ENCODE data around the gene MYOZ2. TPM values are rescaled to one million over a fixed set of nuclear protein-coding genes. Genes with fewer than 3 reads are reported as not detected.

MYOZ2 gene
- total RNA-seq, 3 donors from 2014 or later (not counting 1 experiment from before 2014, with no cell fraction given) = not detected

DNA sequence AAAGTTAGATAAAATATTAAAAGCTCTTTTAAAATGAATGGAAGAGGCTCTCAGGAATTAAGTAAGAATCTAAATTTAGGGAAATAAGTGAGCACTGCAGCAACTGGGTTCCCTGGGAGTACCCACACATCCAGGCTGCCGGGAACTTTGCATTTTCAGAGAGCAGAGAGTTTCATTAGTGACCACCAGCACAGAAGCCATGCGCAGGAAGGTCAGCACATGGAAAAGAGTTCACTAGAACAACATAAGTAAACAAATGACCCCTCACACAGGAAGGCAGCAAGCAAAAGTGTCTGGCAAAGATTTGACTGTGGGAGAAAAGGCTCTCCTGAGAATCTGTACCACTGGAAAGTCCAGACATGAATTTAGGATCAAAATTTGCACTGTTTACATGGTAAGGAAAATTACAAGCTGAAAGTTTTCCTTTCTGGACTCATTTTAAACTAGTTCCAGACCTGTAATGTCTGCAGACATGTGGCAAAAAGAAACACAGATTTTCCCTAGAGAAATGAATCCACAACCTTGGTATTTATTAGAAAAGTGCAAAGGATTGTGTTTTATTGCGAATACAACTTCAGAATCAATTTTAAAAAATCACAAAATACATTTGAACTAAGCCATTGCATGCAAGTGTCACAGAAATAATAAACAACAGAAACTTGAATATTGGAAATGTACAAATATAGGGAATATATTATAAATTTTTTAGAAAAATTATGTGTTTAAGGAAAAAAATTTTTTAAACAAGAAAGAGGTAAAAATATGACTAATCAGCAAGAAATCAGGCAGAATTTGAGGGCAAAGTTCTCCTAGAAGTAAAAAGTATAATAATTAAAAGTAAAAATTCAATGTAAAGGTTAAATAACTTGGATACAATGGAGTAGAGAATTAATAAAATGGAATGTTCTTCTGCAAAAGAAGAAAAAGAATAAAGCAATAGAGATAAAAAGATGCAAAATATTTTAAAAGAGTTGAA lies 18.4 kb upstream of the MYOZ2 start:
- no peaks in the 10 kb centered on the region for H3K9me3 Mint-ChIP-seq
- H3K4me3 Mint-ChIP-seq = no peak overlapping the region
- Histone ChIP-seq H3K36me3 (ENCODE audit: control insufficient read depth, insufficient read depth, low read length) (no peaks in the 10 kb centered on the region), H3K9me3 (ENCODE audit: control insufficient read depth, insufficient read depth, low read length) (no peaks in the 10 kb centered on the region), H3K4me1 (ENCODE audit: control insufficient read depth, insufficient read depth, low read length) (no peaks in the 10 kb centered on the region), H3K27ac (ENCODE audit: low read length) (no peak overlapping the region), H3K27me3 (ENCODE audit: control insufficient read depth, insufficient read depth, low read length) (no peaks in the 10 kb centered on the region), H3K4me3 (ENCODE audit: low read length) (no peak overlapping the region)
- TF ChIP-seq, protein P1, sequence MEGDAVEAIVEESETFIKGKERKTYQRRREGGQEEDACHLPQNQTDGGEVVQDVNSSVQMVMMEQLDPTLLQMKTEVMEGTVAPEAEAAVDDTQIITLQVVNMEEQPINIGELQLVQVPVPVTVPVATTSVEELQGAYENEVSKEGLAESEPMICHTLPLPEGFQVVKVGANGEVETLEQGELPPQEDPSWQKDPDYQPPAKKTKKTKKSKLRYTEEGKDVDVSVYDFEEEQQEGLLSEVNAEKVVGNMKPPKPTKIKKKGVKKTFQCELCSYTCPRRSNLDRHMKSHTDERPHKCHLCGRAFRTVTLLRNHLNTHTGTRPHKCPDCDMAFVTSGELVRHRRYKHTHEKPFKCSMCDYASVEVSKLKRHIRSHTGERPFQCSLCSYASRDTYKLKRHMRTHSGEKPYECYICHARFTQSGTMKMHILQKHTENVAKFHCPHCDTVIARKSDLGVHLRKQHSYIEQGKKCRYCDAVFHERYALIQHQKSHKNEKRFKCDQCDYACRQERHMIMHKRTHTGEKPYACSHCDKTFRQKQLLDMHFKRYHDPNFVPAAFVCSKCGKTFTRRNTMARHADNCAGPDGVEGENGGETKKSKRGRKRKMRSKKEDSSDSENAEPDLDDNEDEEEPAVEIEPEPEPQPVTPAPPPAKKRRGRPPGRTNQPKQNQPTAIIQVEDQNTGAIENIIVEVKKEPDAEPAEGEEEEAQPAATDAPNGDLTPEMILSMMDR (IDR thresholded peaks at IDR 0.05) = no peak
- DNase-seq = no peak
- intact Hi-C loops (cut with micrococcal nuclease) = no loop called here
- H3K36me3 Mint-ChIP-seq = no peaks in the 10 kb centered on the region
- no peak for ATAC-seq
- no peak overlapping the region for H3K27ac Mint-ChIP-seq
- no peaks in the 10 kb centered on the region for H3K4me1 Mint-ChIP-seq
- 94% methylated on average over 2 of the region's 3 CpGs for WGBS (ENCODE audit: insufficient coverage)
- peaks cover 5 to 10% of the 10 kb centered on the region in 2 donors for H3K27me3 Mint-ChIP-seq (ENCODE audit: low read depth in 2 of 2)

- ATAC-seq (no peak), DNase-seq (no peak)
- Mint-ChIP-seq H3K9me3 (no peaks in the 10 kb centered on the region), H3K36me3 (no peaks in the 10 kb centered on the region), H3K27me3 (ENCODE audit: low read depth in 2 of 2) (peaks cover 5 to 10% of the 10 kb centered on the region in 2 donors), H3K4me1 (no peaks in the 10 kb centered on the region), H3K27ac (no peak overlapping the region), H3K4me3 (no peak overlapping the region)
- Histone ChIP-seq H3K27ac (ENCODE audit: low read length) (no peak overlapping the region), H3K4me1 (ENCODE audit: control insufficient read depth, insufficient read depth, low read length) (no peaks in the 10 kb centered on the region), H3K27me3 (ENCODE audit: control insufficient read depth, insufficient read depth, low read length) (no peaks in the 10 kb centered on the region), H3K4me3 (ENCODE audit: low read length) (no peak overlapping the region), H3K9me3 (ENCODE audit: control insufficient read depth, insufficient read depth, low read length) (no peaks in the 10 kb centered on the region), H3K36me3 (ENCODE audit: control insufficient read depth, insufficient read depth, low read length) (no peaks in the 10 kb centered on the region)
- intact Hi-C loops (cut with micrococcal nuclease) = no loop called here
- no CpG with 5 or more reads among the region's 2 CpGs for WGBS (ENCODE audit: insufficient coverage)
- TF ChIP-seq, protein P1 (IDR thresholded peaks at IDR 0.05) = no peak
Observed at GRCh38 chr4:119118397-119118796, 17.2 kb upstream of the MYOZ2 start.

GRCh38 chr4:119124352-119124751 lies 11.3 kb upstream of the MYOZ2 start:
- Histone ChIP-seq H3K9me3 (ENCODE audit: control insufficient read depth, insufficient read depth, low read length) (no peaks in the 10 kb centered on the region), H3K4me3 (ENCODE audit: low read length) (no peak overlapping the region), H3K36me3 (ENCODE audit: control insufficient read depth, insufficient read depth, low read length) (no peaks in the 10 kb centered on the region), H3K4me1 (ENCODE audit: control insufficient read depth, insufficient read depth, low read length) (no peaks in the 10 kb centered on the region), H3K27me3 (ENCODE audit: control insufficient read depth, insufficient read depth, low read length) (no peaks in the 10 kb centered on the region), H3K27ac (ENCODE audit: low read length) (no peak overlapping the region)
- intact Hi-C loops (cut with micrococcal nuclease) = no loop called here
- no peak overlapping the region for H3K27ac Mint-ChIP-seq
- no peak for ATAC-seq
- TF ChIP-seq, protein P1 (IDR thresholded peaks at IDR 0.05) = no peak
- H3K4me3 Mint-ChIP-seq = no peak overlapping the region
- peaks cover 0 to 5% of the 10 kb centered on the region in 2 donors for H3K4me1 Mint-ChIP-seq
- H3K36me3 Mint-ChIP-seq = no peaks in the 10 kb centered on the region
- H3K27me3 Mint-ChIP-seq (ENCODE audit: low read depth in 2 of 2) = peaks cover 0 to 5% of the 10 kb centered on the region in 2 donors
- no peak for DNase-seq
- H3K9me3 Mint-ChIP-seq = no peaks in the 10 kb centered on the region

Measured in natural killer cell (primary cell).